NCI-H187 treated with DMSO at 0.1 percent for 48 hours (cell line): ENCODE results near the gene LACTB.
"Not testable (repeated sequence)": the region's sequence is repeated elsewhere in the genome, so short reads cannot be mapped to it uniquely, and the experiment has no call there.

Experiments used
- DNase-seq: peaks from one replicate; lab custom pipeline; 2025; lab: John Stamatoyannopoulos, UW

Gene LACTB

GRCh38 chr15:63089260-63090043, 32.2 kb upstream of the LACTB start:
- DNase-seq = no peak

GRCh38 chr15:63090472-63090871, 31.2 kb upstream of the LACTB start:
- DNase-seq = no peak

- DNase-seq = no peak
Observed at GRCh38 chr15:63090887-63091286, 30.8 kb upstream of the LACTB start.

GRCh38 chr15:63091679-63092446, 29.8 kb upstream of the LACTB start:
- DNase-seq = no peak

GRCh38 chr15:63093486-63094205, 28.0 kb upstream of the LACTB start:
- DNase-seq = peak; percentile 47

GRCh38 chr15:63094495-63094931, 27.1 kb upstream of the LACTB start:
- DNase-seq = no peak

GRCh38 chr15:63096178-63096577, 25.5 kb upstream of the LACTB start:
- no peak for DNase-seq

GRCh38 chr15:63098901-63099300, 22.8 kb upstream of the LACTB start:
- not testable (repeated sequence) for DNase-seq

GRCh38 chr15:63099581-63099980, 22.1 kb upstream of the LACTB start:
- not testable (repeated sequence) for DNase-seq

GRCh38 chr15:63103416-63103815, 18.2 kb upstream of the LACTB start:
- no peak for DNase-seq

- DNase-seq = no peak
Observed at GRCh38 chr15:63104727-63105126, 16.9 kb upstream of the LACTB start.

GRCh38 chr15:63105354-63105753, 16.3 kb upstream of the LACTB start:
- not testable (repeated sequence) for DNase-seq

GRCh38 chr15:63107895-63108546, 13.6 kb upstream of the LACTB start:
- no peak for DNase-seq

GRCh38 chr15:63109498-63109897, 12.2 kb upstream of the LACTB start:
- no peak for DNase-seq

- no peak for DNase-seq
Observed at GRCh38 chr15:63109920-63110319, 11.7 kb upstream of the LACTB start.

GRCh38 chr15:63110428-63111026, 11.1 kb upstream of the LACTB start:
- DNase-seq = no peak

GRCh38 chr15:63111481-63111880, 10.2 kb upstream of the LACTB start:
- no peak for DNase-seq

GRCh38 chr15:63112871-63113270, 8.8 kb upstream of the LACTB start:
- no peak for DNase-seq

- no peak for DNase-seq
Observed at GRCh38 chr15:63114465-63114864, 7.2 kb upstream of the LACTB start.

GRCh38 chr15:63118854-63119253, 2.8 kb upstream of the LACTB start:
- DNase-seq = no peak

- DNase-seq = no peak
Observed at GRCh38 chr15:63122002-63122875, 578 bp downstream of the LACTB start.
